Suppressor macrophage (primary cell): ENCODE data around the gene MAPK10.
A peak's percentile ranks its signal among the peaks of the same experiment; 100 is the strongest.

ENCODE experiments used
- DNase-seq, 4 experiments: peaks; one replicate each; pipeline ENCODE4 v3.0.0-alpha.2; 2020 to 2022

Gene MAPK10

DNA sequence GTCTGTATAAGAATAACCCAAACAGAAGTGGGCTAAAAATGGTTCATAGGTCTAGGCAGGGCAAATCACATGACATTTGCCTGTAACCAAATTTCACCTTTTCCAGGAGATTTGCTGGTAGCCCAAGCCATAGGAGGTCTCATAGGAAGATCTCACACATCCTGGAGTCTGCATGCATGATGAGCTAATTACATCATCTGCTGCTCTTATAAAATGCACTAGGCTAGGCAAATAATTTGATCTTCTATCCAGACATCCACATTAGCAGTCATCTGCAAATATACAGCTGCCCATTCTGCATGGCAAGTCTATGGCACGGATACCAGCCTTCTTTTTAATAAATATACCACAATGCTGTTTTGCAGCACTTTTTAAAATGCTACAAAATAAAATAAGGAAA, 87.2 kb downstream of the MAPK10 start:
- DNase-seq: no peak

DNA sequence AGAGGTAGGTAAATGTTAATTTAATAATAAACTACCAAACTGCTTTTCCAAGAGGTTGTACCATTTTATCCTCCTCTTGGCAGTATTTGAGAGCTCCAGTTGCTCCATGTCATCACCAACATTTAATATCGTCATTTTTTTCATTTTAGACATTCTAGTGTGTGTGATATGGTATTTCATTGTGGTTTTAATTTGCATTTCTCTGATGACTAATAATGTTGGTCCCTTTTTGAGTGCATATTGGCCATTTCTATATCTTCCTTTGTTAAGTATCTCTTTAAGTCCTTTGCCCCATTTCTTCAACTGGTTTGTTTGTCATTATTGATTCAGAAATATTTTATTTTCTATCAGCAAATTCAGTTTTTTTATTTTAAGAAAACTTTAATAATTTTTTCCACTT, 88.8 kb downstream of the MAPK10 start:
- no peak for DNase-seq

DNA sequence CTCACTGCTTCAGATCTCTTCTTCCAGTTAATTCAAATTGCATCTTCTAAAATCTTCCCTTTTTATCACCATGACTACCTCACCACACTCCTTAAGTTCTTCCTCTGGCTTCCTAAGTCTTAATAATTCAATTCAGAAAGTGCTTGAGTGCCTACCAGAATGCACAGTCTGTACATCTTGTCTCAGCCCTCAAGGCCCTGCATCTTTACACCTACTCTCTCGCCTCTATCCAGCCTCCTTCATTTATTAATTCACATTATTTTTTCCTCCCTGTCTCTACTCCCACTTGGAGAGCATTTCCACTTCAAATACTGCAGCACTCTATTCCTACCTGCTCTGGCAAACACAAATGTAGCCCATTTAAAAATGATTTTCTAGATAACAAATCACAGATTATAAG, 90.5 kb downstream of the MAPK10 start:
- no peak for DNase-seq

DNA sequence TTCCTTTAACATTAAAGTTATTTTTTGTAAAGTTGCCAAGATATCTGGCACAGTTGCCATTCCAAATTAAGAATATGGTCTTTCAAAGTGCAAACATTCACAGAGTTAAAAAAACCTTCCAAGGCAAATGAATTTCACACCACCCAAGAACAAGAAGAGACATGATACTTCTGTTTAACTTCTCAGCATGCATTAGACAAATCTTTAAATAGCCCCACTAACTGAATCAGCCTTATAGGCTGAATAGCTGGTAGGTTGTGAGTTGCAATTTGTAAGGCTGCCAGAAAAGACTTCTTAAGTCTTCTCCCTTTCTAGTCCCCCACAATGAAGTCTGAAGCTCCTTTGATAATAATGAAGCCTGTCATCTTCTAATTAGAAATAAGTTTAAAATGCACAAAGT, 95.6 kb downstream of the MAPK10 start:
- DNase-seq: no peak

GRCh38 chr4:86261636-86262035, 98.2 kb downstream of the MAPK10 start:
- no peak for DNase-seq

GRCh38 chr4:86256086-86256485, 103.8 kb downstream of the MAPK10 start:
- DNase-seq: no peak

GRCh38 chr4:86250619-86251018, 109.2 kb downstream of the MAPK10 start:
- no peak for DNase-seq

GRCh38 chr4:86250006-86250405, 109.8 kb downstream of the MAPK10 start:
- DNase-seq: peak in 1 of 4 experiments; percentile 3

DNA sequence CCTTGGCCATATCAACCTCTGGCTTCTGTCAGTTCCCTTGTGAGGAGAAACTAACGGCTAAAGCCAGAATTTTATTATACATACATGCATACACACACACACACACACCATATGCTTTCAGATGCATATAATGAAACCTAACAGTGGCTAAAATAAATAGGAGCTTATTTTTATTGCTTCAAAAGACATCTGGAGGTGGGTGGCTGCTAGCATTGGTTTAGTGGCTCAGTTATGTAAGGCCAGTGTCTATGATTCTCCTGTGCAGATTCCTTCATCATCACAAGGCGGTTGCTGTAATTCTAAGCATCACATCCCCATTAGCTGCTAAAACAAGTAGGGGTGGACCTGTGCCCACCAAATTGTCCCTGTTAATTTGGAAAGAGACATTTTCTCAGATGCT, 110.8 kb downstream of the MAPK10 start:
- no peak for DNase-seq

- no peak for DNase-seq
These were observed 111.9 kb downstream of the MAPK10 start for GRCh38 chr4:86247906-86248305.

- no peak for DNase-seq
These were observed 112.5 kb downstream of the MAPK10 start for GRCh38 chr4:86247320-86247719.

GRCh38 chr4:86243750-86244149, 116.1 kb downstream of the MAPK10 start:
- DNase-seq: no peak

GRCh38 chr4:86242677-86243076, 117.2 kb downstream of the MAPK10 start:
- DNase-seq: no peak

- no peak for DNase-seq
These were observed 124.3 kb downstream of the MAPK10 start for GRCh38 chr4:86235549-86235948.

GRCh38 chr4:86233681-86234080, 126.2 kb downstream of the MAPK10 start:
- no peak for DNase-seq

DNA sequence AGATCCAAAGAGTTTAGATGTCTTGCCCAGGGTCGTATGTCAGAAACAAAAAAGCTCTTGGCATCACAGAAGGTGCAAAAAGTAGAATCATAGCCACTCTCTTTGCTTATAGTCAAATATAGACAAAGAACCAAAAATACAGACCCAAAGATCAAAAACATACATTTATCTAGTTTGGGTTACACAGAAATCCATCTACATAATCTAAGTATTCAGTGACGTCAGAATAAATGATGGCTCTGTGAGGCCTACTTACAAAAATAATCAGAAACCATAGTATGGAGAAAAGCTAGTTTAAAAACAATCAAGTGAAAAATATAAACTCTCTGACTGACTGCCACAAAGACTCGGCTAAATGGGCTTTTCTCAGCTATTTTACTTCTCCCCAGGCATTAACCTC, 126.8 kb downstream of the MAPK10 start:
- DNase-seq: no peak

- DNase-seq: peak; percentile 2 to 24 (median 10)
These were observed 136.4 kb downstream of the MAPK10 start for GRCh38 chr4:86223472-86223871.

GRCh38 chr4:86221002-86221401, 138.9 kb downstream of the MAPK10 start:
- DNase-seq: no peak

- DNase-seq: no peak
These were observed 139.7 kb downstream of the MAPK10 start for GRCh38 chr4:86220121-86220520.

DNA sequence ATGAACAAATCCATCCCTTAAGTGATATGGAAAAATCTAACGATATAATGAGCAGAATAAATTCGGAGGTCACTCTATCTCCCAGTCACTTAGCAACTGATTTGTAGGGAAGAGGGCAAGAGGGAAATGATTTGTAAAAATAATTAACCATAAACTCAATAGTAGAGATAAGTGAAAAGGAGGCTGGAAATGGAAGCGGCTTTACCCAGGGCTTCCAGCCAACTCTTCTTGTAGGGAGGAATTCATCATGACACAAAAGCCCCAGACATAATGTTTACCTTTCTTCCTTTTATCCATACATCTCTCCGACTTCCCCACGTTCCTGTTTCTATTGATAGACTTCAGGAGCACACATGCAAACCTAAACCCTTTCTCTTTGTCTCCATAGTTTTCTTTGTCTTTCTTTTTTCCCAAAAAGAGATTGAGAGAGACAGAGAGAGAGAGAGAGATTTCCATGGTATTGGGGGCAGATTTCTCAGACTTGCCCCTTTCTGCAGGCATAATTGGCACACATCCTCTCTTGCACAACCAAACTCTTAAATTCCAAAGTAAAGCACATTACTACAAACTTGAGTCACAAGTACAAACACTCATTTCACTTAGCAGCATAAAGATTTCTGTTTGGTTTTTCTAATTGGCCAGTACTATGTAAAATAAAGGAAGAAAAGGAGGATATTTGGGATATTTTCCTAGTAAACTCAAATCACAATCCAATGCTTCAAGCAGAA, 140.9 kb downstream of the MAPK10 start:
- no peak for DNase-seq

DNA sequence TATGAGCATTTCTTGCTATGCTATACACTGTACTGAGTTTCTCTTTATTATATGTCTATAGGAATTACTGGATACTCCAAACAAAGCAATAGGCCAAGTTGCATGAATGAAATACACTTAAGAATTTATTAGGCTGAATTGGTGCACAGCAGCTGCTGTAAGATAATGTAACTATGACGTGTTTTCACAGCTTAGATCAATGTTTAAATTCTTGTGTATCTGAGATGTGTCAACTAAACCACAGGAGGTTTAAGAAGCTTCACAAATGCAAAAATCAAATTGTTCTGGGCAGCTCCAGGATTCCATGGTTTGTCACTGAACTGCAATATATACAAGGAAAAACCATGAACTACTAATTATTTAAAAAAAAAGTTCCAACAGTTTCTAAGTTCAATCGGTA, 156.7 kb downstream of the MAPK10 start:
- DNase-seq: no peak

DNA sequence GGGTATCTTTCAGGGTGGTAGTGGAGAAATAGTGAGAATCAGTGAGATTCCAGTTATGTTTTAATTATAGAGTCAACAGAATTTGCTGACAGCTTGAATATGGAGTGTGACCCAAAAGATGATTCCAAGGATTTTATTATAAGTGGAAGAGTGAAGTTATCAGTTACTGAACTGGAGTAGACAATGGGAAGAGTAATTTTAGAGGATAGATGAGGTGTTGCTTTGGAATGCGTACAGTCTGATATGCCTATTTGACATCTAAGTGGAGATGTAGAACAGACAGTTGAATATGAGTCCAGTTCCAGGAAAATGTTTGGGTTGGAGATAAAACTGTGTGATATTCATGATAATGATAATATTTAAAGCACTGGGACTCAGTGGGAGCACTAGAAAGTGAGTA, 174.2 kb downstream of the MAPK10 start:
- DNase-seq: no peak

- DNase-seq: no peak
These were observed 175.0 kb downstream of the MAPK10 start for GRCh38 chr4:86184901-86185285.

GRCh38 chr4:86184216-86184900, 175.5 kb downstream of the MAPK10 start:
- DNase-seq: no peak

- no peak for DNase-seq
These were observed 178.3 kb downstream of the MAPK10 start for GRCh38 chr4:86181585-86181984.
